ENCODE results near the gene XPR1. TPM values are rescaled to one million over a fixed set of nuclear protein-coding genes. Genes with fewer than 3 reads are reported as not detected.

The XPR1 gene
- total and polyA plus RNA-seq, 7 donors: 3.7 to 19.1 (median 11.2) TPM

DNA sequence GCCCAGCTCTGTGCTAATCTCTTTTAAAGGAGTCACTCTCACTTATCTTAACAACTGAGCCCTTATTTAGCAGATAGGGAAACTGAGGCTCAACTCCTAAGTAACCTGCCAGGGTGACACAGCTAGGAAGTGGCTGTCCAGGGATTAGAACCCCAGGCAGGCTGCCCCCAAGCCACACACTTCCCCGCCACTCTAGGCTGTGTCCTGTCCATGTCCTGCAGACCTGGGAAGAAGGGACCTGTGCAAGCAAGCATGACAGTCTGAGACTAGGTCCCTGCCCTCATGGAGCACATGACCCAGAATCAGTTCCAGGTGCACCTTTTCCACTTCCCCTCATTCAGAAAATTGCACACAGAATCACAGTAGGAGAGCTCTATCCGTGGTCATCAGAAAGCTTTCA is 293.1 kb downstream of the XPR1 start:
- no peaks in the 10 kb centered on the region for H3K36me3 ChIP-seq (ENCODE audit: insufficient read depth in 1 of 2, low read depth in 1 of 2)
- peaks cover 24% of the 10 kb centered on the region for H3K4me1 ChIP-seq
- H3K27ac ChIP-seq: no peak overlapping the region
- 67 to 81% (median 72%) methylated on average over 2 of the region's 2 CpGs for WGBS, 3 donors
- TF ChIP-seq, protein P1, sequence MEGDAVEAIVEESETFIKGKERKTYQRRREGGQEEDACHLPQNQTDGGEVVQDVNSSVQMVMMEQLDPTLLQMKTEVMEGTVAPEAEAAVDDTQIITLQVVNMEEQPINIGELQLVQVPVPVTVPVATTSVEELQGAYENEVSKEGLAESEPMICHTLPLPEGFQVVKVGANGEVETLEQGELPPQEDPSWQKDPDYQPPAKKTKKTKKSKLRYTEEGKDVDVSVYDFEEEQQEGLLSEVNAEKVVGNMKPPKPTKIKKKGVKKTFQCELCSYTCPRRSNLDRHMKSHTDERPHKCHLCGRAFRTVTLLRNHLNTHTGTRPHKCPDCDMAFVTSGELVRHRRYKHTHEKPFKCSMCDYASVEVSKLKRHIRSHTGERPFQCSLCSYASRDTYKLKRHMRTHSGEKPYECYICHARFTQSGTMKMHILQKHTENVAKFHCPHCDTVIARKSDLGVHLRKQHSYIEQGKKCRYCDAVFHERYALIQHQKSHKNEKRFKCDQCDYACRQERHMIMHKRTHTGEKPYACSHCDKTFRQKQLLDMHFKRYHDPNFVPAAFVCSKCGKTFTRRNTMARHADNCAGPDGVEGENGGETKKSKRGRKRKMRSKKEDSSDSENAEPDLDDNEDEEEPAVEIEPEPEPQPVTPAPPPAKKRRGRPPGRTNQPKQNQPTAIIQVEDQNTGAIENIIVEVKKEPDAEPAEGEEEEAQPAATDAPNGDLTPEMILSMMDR (IDR thresholded peaks at IDR 0.05): no peak
- H3K27me3 ChIP-seq (ENCODE audit: insufficient read depth in 3 of 3, low read length in 2 of 3): peaks cover 0 to 1% (median 0%) of the 10 kb centered on the region in 3 donors
- H3K4me3 ChIP-seq: no peak overlapping the region
- intact Hi-C loops (cut with DNase I): no loop called here
- DNase-seq (no peak), ATAC-seq (no peak)
- H3K9me3 ChIP-seq: no peaks in the 10 kb centered on the region

GRCh38 chr1:180925471-180926051 is 293.7 kb downstream of the XPR1 start:
- ATAC-seq: peak in 1 of 4 donors; percentile 7
- no peaks in the 10 kb centered on the region for H3K36me3 ChIP-seq (ENCODE audit: insufficient read depth in 1 of 2, low read depth in 1 of 2)
- H3K4me1 ChIP-seq: peaks cover 25% of the 10 kb centered on the region
- H3K9me3 ChIP-seq: no peaks in the 10 kb centered on the region
- WGBS, 3 donors: 12 to 27% (median 24%) methylated on average over 7 of the region's 7 CpGs
- H3K27me3 ChIP-seq (ENCODE audit: insufficient read depth in 3 of 3, low read length in 2 of 3): peaks cover 0 to 1% (median 0%) of the 10 kb centered on the region in 3 donors
- TF ChIP-seq, protein P1 (IDR thresholded peaks at IDR 0.05): no peak
- H3K27ac ChIP-seq: no peak overlapping the region
- DNase-seq: no peak
- intact Hi-C loops (cut with DNase I): no loop called here
- no peak overlapping the region for H3K4me3 ChIP-seq

- H3K4me3 ChIP-seq: peak overlapping the region; percentile 42
- H3K36me3 ChIP-seq (ENCODE audit: insufficient read depth in 1 of 2, low read depth in 1 of 2): no peaks in the 10 kb centered on the region
- DNase-seq (peak; percentile 58 to 82), ATAC-seq (peak; percentile 72 to 78 (median 74))
- TF ChIP-seq, protein P1 (IDR thresholded peaks at IDR 0.05): no peak
- intact Hi-C loops (cut with DNase I): no loop called here
- 10 to 12% (median 11%) methylated on average over 14 of the region's 14 CpGs for WGBS, 3 donors
- peaks cover 34% of the 10 kb centered on the region for H3K4me1 ChIP-seq
- no peaks in the 10 kb centered on the region for H3K9me3 ChIP-seq
- peak overlapping the region; percentile 39 for H3K27ac ChIP-seq
- H3K27me3 ChIP-seq (ENCODE audit: insufficient read depth in 3 of 3, low read length in 2 of 3): peaks cover 0 to 1% (median 0%) of the 10 kb centered on the region in 3 donors
Observed at GRCh38 chr1:180926164-180926981, 294.6 kb downstream of the XPR1 start.

DNA sequence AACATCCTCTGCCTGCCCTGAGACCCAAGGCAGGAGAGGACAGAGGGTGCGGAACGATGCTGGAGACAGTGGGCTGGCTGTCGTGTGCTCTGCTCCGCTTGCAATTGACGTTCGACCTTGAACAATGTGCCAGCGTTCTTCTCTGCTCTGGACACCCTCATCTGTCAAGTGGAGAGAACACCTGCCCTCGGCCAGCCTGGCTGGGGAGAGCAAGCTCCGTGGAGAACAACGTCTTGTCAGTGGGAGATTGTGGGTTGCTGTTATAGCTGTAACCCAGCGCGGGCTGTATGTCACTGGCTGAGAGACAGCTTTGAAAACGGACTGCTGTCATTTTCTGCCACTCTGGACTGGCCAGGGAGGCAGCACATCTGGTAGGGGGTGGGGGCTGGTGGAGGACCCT is 295.5 kb downstream of the XPR1 start:
- TF ChIP-seq, protein P1 (IDR thresholded peaks at IDR 0.05): no peak
- ATAC-seq (peak; percentile 24 to 58 (median 38)), DNase-seq (no peak)
- Histone ChIP-seq H3K4me1 (peaks cover 34% of the 10 kb centered on the region), H3K9me3 (no peaks in the 10 kb centered on the region), H3K27ac (no peak overlapping the region), H3K36me3 (ENCODE audit: insufficient read depth in 1 of 2, low read depth in 1 of 2) (no peaks in the 10 kb centered on the region), H3K27me3 (ENCODE audit: insufficient read depth in 3 of 3, low read length in 2 of 3) (peaks cover 0 to 1% (median 0%) of the 10 kb centered on the region in 3 donors), H3K4me3 (no peak overlapping the region)
- WGBS, 3 donors: 23 to 29% (median 29%) methylated on average over 13 of the region's 13 CpGs
- intact Hi-C loops (cut with DNase I): no loop called here

Data from psoas muscle (tissue), 8 donors.